ENCODE measurements around the gene TMEM53. TPM values are rescaled to one million over a fixed set of nuclear protein-coding genes. Genes with fewer than 3 reads are reported as not detected.

TMEM53 gene
- total RNA-seq, 1 experiment from 2014 or later, result 8.2 TPM

- Mint-ChIP-seq H3K36me3 (0 out of 2 replicates have a peak, but pooled peaks cover 5% of the 10 kb centered on the region), H3K4me1 (peaks cover 26% of the 10 kb centered on the region), H3K27ac (no peak overlapping the region), H3K4me3 (no peak overlapping the region), H3K9me3 (no peaks in the 10 kb centered on the region), H3K27me3 (ENCODE audit: low read depth) (no peaks in the 10 kb centered on the region)
- POLR2A ChIA-PET, result no interaction called here
- CTCF ChIA-PET, result interaction anchor here (1.3 to 5.0 kb wide), 4 partner anchors 12 to 641 kb away, joined by 3 to 42 read pairs (median 5); no protein-coding TSS in a partner anchor
- ATAC-seq (no peak), DNase-seq (ENCODE audit: low spot score) (no peak)
- TF ChIP-seq, protein P1, sequence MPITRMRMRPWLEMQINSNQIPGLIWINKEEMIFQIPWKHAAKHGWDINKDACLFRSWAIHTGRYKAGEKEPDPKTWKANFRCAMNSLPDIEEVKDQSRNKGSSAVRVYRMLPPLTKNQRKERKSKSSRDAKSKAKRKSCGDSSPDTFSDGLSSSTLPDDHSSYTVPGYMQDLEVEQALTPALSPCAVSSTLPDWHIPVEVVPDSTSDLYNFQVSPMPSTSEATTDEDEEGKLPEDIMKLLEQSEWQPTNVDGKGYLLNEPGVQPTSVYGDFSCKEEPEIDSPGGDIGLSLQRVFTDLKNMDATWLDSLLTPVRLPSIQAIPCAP (CRISPR knock-in tag; IDR thresholded peaks at IDR 0.05), result no peak
- no peak for TF ChIP-seq MYBL2 (CRISPR knock-in tag; IDR thresholded peaks at IDR 0.05)
- TF ChIP-seq, protein P2, sequence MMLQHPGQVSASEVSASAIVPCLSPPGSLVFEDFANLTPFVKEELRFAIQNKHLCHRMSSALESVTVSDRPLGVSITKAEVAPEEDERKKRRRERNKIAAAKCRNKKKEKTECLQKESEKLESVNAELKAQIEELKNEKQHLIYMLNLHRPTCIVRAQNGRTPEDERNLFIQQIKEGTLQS (CRISPR knock-in tag; conservative IDR thresholded peaks at IDR 0.05), result no peak
- TF ChIP-seq GTF2I (CRISPR knock-in tag; conservative IDR thresholded peaks at IDR 0.05), result no peak
- no peak for TF ChIP-seq ZNF263 (CRISPR knock-in tag; IDR thresholded peaks at IDR 0.05; ENCODE audit: low read depth)
- TF ChIP-seq EMX1 (CRISPR knock-in tag; IDR thresholded peaks at IDR 0.05), result no peak
Observed at GRCh38 chr1:44676484-44677200, 2.4 kb upstream of the TMEM53 start.

DNA sequence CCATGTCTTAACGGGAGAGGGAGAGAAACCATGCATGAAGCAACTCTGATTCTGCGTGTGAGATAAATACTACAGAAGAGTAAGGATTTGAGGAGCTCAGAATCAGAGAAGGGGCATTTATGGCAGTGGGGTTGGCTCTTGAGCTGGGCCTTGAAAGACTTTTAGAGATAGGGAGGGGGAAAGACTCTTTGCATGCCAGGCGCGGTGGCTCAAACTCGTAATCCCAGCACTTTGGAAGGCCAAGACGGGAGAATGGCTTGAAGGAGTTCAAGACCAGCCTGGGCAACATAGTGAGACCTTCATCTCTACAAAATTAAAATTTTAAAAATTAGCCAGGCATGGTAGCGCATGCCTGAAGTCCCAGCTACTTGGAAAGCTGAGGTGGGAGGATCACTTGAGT is 905 bp upstream of the TMEM53 start:
- H3K36me3 Mint-ChIP-seq, result 0 out of 2 replicates have a peak, but pooled peaks cover 5% of the 10 kb centered on the region
- H3K4me1 Mint-ChIP-seq, result peaks cover 23% of the 10 kb centered on the region
- ChIA-PET CTCF (interaction anchor here (1.4 to 5.0 kb wide), 5 partner anchors 23 to 639 kb away, joined by 4 to 42 read pairs (median 6); no protein-coding TSS in a partner anchor), POLR2A (no interaction called here)
- H3K27ac Mint-ChIP-seq, result peak overlapping the region; percentile 55; the same call in 1 of the 2 replicates
- ATAC-seq (no peak), DNase-seq (ENCODE audit: low spot score) (no peak)
- no peaks in the 10 kb centered on the region for H3K9me3 Mint-ChIP-seq
- TF ChIP-seq ZNF416 (CRISPR knock-in tag; IDR thresholded peaks at IDR 0.05), result no peak
- TF ChIP-seq ZNF232 (CRISPR knock-in tag; IDR thresholded peaks at IDR 0.05), result no peak
- no peaks in the 10 kb centered on the region for H3K27me3 Mint-ChIP-seq (ENCODE audit: low read depth)
- H3K4me3 Mint-ChIP-seq, result peak overlapping the region; percentile 92

DNA sequence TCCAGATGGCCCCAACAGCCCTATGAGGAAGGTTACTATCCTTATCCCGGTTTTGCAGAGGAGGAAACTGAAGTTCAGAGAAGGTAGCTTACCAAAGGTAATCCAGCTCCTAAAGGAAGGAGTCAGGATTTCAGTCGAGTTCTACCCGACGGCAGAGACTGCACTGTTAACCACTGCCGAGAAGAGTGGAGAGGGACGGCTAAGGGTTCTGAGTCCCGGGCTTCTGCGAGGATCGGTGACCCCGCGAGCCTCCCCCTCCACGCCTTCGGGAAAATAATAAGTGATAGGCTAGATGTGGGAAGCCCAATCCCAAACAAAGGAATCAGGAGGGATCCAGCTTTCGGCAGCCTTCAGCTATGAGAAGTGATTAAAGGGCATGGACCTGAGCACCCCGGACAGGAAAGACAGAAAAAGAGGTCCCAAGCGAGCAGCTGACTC is 587 bp downstream of the TMEM53 start:
- TF ChIP-seq MYBL2 (CRISPR knock-in tag; IDR thresholded peaks at IDR 0.05) (no peak), AFF4 (CRISPR knock-in tag; IDR thresholded peaks at IDR 0.05; ENCODE audit: borderline replicate concordance) (no peak), HMGA2 (CRISPR knock-in tag; IDR thresholded peaks at IDR 0.05) (no peak), EMX1 (CRISPR knock-in tag; IDR thresholded peaks at IDR 0.05) (no peak), SMAD3 (CRISPR knock-in tag; IDR thresholded peaks at IDR 0.05; ENCODE audit: borderline replicate concordance) (no peak), NFE2L1 (CRISPR knock-in tag; IDR thresholded peaks at IDR 0.05) (no peak), ZNF671 (CRISPR knock-in tag; IDR thresholded peaks at IDR 0.05) (no peak), E2F5 (CRISPR knock-in tag; IDR thresholded peaks at IDR 0.05) (no peak), TCF7 (CRISPR knock-in tag; IDR thresholded peaks at IDR 0.05; ENCODE audit: low read depth) (no peak)
- TF ChIP-seq, protein P3, sequence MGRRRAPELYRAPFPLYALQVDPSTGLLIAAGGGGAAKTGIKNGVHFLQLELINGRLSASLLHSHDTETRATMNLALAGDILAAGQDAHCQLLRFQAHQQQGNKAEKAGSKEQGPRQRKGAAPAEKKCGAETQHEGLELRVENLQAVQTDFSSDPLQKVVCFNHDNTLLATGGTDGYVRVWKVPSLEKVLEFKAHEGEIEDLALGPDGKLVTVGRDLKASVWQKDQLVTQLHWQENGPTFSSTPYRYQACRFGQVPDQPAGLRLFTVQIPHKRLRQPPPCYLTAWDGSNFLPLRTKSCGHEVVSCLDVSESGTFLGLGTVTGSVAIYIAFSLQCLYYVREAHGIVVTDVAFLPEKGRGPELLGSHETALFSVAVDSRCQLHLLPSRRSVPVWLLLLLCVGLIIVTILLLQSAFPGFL (CRISPR knock-in tag; IDR thresholded peaks at IDR 0.05; ENCODE audit: borderline replicate concordance), result no peak
- TF ChIP-seq, protein P4, sequence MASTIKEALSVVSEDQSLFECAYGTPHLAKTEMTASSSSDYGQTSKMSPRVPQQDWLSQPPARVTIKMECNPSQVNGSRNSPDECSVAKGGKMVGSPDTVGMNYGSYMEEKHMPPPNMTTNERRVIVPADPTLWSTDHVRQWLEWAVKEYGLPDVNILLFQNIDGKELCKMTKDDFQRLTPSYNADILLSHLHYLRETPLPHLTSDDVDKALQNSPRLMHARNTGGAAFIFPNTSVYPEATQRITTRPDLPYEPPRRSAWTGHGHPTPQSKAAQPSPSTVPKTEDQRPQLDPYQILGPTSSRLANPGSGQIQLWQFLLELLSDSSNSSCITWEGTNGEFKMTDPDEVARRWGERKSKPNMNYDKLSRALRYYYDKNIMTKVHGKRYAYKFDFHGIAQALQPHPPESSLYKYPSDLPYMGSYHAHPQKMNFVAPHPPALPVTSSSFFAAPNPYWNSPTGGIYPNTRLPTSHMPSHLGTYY (CRISPR knock-in tag; IDR thresholded peaks at IDR 0.05), result no peak
- TF ChIP-seq, protein P5, sequence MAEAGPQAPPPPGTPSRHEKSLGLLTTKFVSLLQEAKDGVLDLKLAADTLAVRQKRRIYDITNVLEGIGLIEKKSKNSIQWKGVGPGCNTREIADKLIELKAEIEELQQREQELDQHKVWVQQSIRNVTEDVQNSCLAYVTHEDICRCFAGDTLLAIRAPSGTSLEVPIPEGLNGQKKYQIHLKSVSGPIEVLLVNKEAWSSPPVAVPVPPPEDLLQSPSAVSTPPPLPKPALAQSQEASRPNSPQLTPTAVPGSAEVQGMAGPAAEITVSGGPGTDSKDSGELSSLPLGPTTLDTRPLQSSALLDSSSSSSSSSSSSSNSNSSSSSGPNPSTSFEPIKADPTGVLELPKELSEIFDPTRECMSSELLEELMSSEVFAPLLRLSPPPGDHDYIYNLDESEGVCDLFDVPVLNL (CRISPR knock-in tag; IDR thresholded peaks at IDR 0.05; ENCODE audit: borderline replicate concordance, low read depth), result no peak
- TF ChIP-seq, protein P2 (CRISPR knock-in tag; conservative IDR thresholded peaks at IDR 0.05), result no peak
- Mint-ChIP-seq H3K36me3 (no peaks in the 10 kb centered on the region), H3K4me1 (peaks cover 23% of the 10 kb centered on the region), H3K9me3 (no peaks in the 10 kb centered on the region), H3K27ac (peak overlapping the region; percentile 80; the same call in 1 of the 2 replicates), H3K27me3 (ENCODE audit: low read depth) (no peaks in the 10 kb centered on the region), H3K4me3 (peak overlapping the region; percentile 92)
- ChIA-PET CTCF (interaction anchor here (0.6 to 5.0 kb wide), 18 partner anchors 10 to 626 kb away, joined by 3 to 42 read pairs (median 4); partner anchors contain the start of gene RNF220), POLR2A (interaction anchor here (0.5 to 1.6 kb wide), 8 partner anchors 8 to 102 kb away, joined by 3 to 10 read pairs (median 4); partner anchors contain the start of gene RPS8)
- ATAC-seq (peak; percentile 0; the same call in 1 of the 2 replicates), DNase-seq (ENCODE audit: low spot score) (no peak)
